BJ (cell line): ENCODE measurements around the gene VEGFC. TPM values are rescaled to one million over a fixed set of nuclear protein-coding genes. Genes with fewer than 3 reads are reported as not detected.

Experiments
- CTCF ChIA-PET: fragments of 350-600 bp; formaldehyde crosslinking; extraction: SDS; loops from one replicate; lab custom pipeline; 2021; ENCODE audit warnings: antibody characterized with exemption, inconsistent platforms; lab: Yijun Ruan, JAX
- POLR2A ChIA-PET: fragments of 300-600 bp; sonication (Branson Sonifier 250); formaldehyde crosslinking; extraction: SDS; loops from one replicate; lab custom pipeline; 2021; ENCODE audit warnings: antibody characterized with exemption; lab: Charles Lee
- DNase-seq: peaks from one replicate; pipeline ENCODE4 v3.0.0-alpha.2; 2011; ENCODE audit warnings: low read depth
- H3K27me3 ChIP-seq: 2 replicates; pipeline ENCODE4 v1.6.0; 2011; ENCODE audit warnings: low read length; ENCODE audit not compliant: control insufficient read depth, insufficient read depth
- H3K36me3 ChIP-seq: 2 replicates; pipeline ENCODE4 v1.5.1; 2011; ENCODE audit warnings: low read length; ENCODE audit not compliant: control insufficient read depth, insufficient read depth
- H3K4me3 ChIP-seq: 2 replicates; pipeline ENCODE4 v1.5.1; 2011; ENCODE audit warnings: low read depth, mild to moderate bottlenecking, control low read depth, low read length
- polyA plus RNA-seq: library from polyadenylated mRNA; depleted of rRNA; stranded (reverse); fragments of >200 nt; gene quantifications from 2 replicates; pipeline ENCODE4 v1.2.3, GENCODE V29; 2011
- TF ChIP-seq, protein P1 (sequence below): IDR thresholded peaks from 2 replicates; pipeline ENCODE4 v1.5.1; 2011; ENCODE audit warnings: low read depth, mild to moderate bottlenecking, control low read depth, inconsistent platforms, low read length, moderate library complexity; ENCODE audit not compliant: insufficient read depth

VEGFC gene
- polyA plus RNA-seq, 1 experiment = 47.7 TPM

DNA sequence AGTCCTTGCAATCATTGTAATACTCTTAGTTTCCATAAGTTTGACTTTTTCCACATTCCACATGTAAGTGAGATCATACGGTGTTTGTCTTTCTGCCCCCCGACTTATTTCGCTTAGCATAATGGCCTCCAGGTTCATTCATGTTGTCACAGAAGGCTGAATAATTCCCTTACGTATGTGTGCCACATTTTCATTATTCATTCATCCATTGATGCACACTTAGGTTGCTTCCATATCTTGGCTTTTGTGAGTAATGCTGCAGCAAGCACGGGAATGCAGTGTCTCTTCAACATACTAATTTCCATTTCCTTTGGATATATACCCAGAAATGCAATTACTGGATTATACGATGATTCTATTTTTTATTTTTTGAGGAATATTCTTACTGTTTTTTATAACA lies 22.0 kb upstream of the VEGFC start:
- H3K27me3 ChIP-seq = no peaks in the 10 kb centered on the region
- no peaks in the 10 kb centered on the region for H3K36me3 ChIP-seq
- TF ChIP-seq, protein P1, sequence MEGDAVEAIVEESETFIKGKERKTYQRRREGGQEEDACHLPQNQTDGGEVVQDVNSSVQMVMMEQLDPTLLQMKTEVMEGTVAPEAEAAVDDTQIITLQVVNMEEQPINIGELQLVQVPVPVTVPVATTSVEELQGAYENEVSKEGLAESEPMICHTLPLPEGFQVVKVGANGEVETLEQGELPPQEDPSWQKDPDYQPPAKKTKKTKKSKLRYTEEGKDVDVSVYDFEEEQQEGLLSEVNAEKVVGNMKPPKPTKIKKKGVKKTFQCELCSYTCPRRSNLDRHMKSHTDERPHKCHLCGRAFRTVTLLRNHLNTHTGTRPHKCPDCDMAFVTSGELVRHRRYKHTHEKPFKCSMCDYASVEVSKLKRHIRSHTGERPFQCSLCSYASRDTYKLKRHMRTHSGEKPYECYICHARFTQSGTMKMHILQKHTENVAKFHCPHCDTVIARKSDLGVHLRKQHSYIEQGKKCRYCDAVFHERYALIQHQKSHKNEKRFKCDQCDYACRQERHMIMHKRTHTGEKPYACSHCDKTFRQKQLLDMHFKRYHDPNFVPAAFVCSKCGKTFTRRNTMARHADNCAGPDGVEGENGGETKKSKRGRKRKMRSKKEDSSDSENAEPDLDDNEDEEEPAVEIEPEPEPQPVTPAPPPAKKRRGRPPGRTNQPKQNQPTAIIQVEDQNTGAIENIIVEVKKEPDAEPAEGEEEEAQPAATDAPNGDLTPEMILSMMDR = no peak
- CTCF ChIA-PET = no interaction called here
- POLR2A ChIA-PET = no interaction called here
- no peak overlapping the region for H3K4me3 ChIP-seq
- no peak for DNase-seq

DNA sequence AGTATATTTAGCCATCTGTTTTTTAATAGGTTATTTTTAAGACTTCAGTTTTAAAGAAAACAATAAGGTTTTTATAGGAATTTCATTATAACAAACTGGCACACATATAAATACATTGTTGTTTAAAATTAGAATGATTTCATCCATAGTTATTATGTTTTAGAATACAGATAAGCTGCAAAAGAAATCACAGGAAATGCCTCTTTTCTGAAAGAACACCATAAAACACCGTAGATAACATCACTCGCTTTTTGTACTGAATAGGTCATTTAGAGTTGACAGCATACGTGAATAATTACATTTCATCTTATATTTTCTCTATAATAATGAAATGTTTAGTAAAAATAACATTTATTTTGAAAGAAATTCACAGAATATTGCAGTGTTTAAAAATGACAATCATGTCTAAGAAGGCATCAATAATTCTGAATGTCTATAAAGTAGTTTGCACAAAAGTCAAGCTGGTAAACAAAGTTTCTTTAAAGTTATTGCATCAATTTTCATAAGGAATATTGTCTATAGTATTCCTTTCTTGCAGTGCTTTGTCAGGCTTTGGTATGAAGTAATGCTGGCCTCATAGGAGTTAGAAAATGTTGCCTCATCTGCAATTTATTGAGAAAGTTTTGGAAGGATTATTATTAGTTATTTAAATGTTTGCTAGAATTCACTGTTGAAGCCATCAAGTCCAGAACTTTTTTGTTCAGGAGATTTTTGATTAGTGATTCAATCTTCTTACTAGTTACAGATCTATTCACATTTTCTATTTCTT lies 17.9 kb upstream of the VEGFC start:
- POLR2A ChIA-PET = no interaction called here

DNA sequence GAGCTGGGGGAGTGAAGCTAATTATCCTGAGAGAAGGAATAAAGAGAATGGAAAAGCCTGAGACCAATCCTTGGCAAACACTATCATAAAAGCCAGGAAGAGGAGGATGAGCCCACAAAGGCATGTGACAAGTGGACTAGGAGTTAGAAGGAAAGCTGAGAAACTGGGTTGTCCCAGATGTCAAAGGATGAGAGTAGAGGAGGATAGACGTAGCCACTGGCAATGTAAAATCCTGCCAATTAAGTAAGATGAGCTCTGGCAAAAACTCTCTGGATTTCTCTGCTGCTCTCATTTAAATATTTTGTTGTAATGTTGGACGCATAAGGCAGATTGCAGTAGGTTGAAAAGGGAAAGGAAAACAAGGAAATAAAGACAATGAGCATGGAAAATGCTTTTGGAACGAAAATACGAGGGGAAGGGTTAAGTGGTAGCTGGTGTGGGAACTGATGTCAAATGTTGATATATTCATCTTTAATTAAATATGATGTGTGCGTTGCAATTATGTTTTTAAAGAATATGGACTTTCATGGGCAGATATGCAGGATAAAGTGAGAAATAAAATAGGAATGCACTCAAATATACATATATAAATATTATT lies 14.2 kb upstream of the VEGFC start:
- H3K27me3 ChIP-seq = no peaks in the 10 kb centered on the region
- ChIA-PET CTCF (no interaction called here), POLR2A (no interaction called here)
- TF ChIP-seq, protein P1 = no peak
- H3K36me3 ChIP-seq = no peaks in the 10 kb centered on the region
- no peak overlapping the region for H3K4me3 ChIP-seq
- no peak for DNase-seq

More for the DNA sequence above, 17.9 kb upstream of the VEGFC start:
- H3K4me3 ChIP-seq = no peak overlapping the region
- H3K27me3 ChIP-seq = no peaks in the 10 kb centered on the region
- H3K36me3 ChIP-seq = no peaks in the 10 kb centered on the region
- DNase-seq = no peak
- CTCF ChIA-PET = no interaction called here
- TF ChIP-seq, protein P1 = no peak

DNA sequence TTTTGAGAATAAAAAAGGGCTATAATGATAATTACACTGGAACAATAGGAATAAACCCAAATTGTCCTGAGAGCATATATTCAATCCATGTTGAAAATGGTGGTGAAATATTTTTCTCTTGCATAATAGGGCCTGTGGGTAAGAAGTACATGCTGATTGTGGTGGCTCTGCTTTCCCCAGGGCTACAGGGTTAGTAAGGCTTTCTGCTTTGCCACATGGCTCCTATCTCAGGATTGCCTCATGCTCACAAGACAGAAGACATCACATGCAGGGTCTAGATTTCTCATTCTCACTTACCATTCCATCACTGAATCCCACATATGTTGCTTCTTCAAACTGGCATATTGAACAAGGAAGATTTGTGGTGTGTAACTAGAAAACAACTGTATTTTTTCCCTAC lies 12.4 kb upstream of the VEGFC start:
- CTCF ChIA-PET = no interaction called here
- TF ChIP-seq, protein P1 = no peak
- H3K4me3 ChIP-seq = no peak overlapping the region
- no peaks in the 10 kb centered on the region for H3K27me3 ChIP-seq
- no peak for DNase-seq
- H3K36me3 ChIP-seq = no peaks in the 10 kb centered on the region
- POLR2A ChIA-PET = no interaction called here

DNA sequence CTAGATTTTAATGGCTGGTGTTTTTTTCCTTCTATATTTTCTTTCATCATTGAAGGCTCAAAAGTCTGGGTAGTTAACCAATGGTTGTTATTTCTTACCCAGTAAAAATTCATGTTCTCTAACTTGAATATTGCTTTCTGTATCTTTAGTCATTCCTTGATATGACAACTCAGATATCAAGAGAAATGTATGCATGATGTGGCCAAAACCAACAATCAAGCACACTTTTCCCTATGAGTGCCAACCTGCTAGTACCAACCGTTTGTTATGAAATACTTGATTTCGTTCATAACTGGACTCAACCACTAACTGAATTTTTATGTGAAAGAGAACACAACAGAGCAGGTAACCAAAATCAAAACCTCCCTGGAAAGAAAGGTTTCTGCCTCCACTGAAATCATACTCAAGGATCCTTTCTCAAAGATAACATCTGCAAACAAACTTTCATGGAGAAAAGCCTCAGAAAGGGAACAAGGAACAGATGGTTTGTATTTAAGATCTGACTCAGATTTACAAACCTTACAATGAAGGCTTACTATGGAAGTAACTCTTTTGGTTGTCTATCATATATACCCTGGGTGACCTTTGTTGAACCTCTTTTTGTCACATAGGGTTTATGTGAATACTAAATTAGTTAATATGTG lies 8.3 kb upstream of the VEGFC start:
- no peak overlapping the region for H3K4me3 ChIP-seq
- no peaks in the 10 kb centered on the region for H3K27me3 ChIP-seq
- POLR2A ChIA-PET = no interaction called here
- TF ChIP-seq, protein P1 = no peak
- no peaks in the 10 kb centered on the region for H3K36me3 ChIP-seq
- DNase-seq = no peak
- CTCF ChIA-PET = no interaction called here
